ENCODE measurements around the gene GPRC5D.

GPRC5D gene

GRCh38 chr12:12979126-12979525 is 27.2 kb upstream of the GPRC5D start:
- DNase-seq: no peak

GRCh38 chr12:12977231-12977630 is 25.3 kb upstream of the GPRC5D start:
- DNase-seq: no peak

- DNase-seq: no peak
Observed at GRCh38 chr12:12976366-12976765, 24.4 kb upstream of the GPRC5D start.

GRCh38 chr12:12975322-12976077 is 23.5 kb upstream of the GPRC5D start:
- DNase-seq: no peak

GRCh38 chr12:12974211-12974610 is 22.2 kb upstream of the GPRC5D start:
- no peak for DNase-seq

- no peak for DNase-seq
Observed at GRCh38 chr12:12973019-12973418, 21.0 kb upstream of the GPRC5D start.

- DNase-seq: no peak
Observed at GRCh38 chr12:12965836-12966235, 13.9 kb upstream of the GPRC5D start.

GRCh38 chr12:12964255-12964654 is 12.3 kb upstream of the GPRC5D start:
- no peak for DNase-seq

- no peak for DNase-seq
Observed at GRCh38 chr12:12960639-12961209, 8.8 kb upstream of the GPRC5D start.

GRCh38 chr12:12958886-12959285 is 6.9 kb upstream of the GPRC5D start:
- no peak for DNase-seq

- no peak for DNase-seq
Observed at GRCh38 chr12:12954878-12955625, 3.1 kb upstream of the GPRC5D start.

- DNase-seq: no peak
Observed at GRCh38 chr12:12954356-12954755, 2.4 kb upstream of the GPRC5D start.

- DNase-seq: no peak
Observed at GRCh38 chr12:12951504-12951903, 466 bp downstream of the GPRC5D start.

GRCh38 chr12:12947902-12948301 is 4.1 kb downstream of the GPRC5D start:
- no peak for DNase-seq

GRCh38 chr12:12946686-12947355 is 5.1 kb downstream of the GPRC5D start:
- DNase-seq: no peak

- DNase-seq: no peak
Observed at GRCh38 chr12:12945591-12945990, 6.4 kb downstream of the GPRC5D start.

- no peak for DNase-seq
Observed at GRCh38 chr12:12943586-12944260, 8.2 kb downstream of the GPRC5D start.

- no peak for DNase-seq
Observed at GRCh38 chr12:12941450-12942350, 10.3 kb downstream of the GPRC5D start.

GRCh38 chr12:12939888-12940287 is 12.1 kb downstream of the GPRC5D start:
- DNase-seq: no peak

GRCh38 chr12:12938541-12938940 is 13.4 kb downstream of the GPRC5D start:
- no peak for DNase-seq

GRCh38 chr12:12936983-12937491 is 14.9 kb downstream of the GPRC5D start:
- DNase-seq: no peak

- no peak for DNase-seq
Observed at GRCh38 chr12:12934556-12934955, 17.4 kb downstream of the GPRC5D start.
